Activated B cell treated with CpG ODN at 0.5 μM for 24 hours (primary cell): ENCODE measurements around the gene IL2RA. TPM values are rescaled to one million over a fixed set of nuclear protein-coding genes. Genes with fewer than 3 reads are reported as not detected.

Source experiments
- ATAC-seq: fragments of 200-7000 bp; cut with Tn5 transposase; one replicate; pipeline ENCODE4 v1.10.0; 2021; ENCODE audit warnings: low read depth, mild to moderate bottlenecking, moderate library complexity
- CTCF ChIA-PET: fragments of 350-600 bp; sonication (Branson Sonifier 250); formaldehyde crosslinking; loops from one replicate; lab custom pipeline; 2021; ENCODE audit warnings: antibody characterized with exemption; lab: Charles Lee
- POLR2A ChIA-PET: fragments of 350-600 bp; sonication (Branson Sonifier 250); formaldehyde crosslinking; loops from one replicate; lab custom pipeline; 2021; ENCODE audit warnings: antibody characterized with exemption; lab: Charles Lee
- DNase-seq: peaks from one replicate; pipeline ENCODE4 v3.0.0; 2022
- H3K27ac Mint-ChIP-seq: one replicate; pipeline ENCODE4 v1.8.0; 2020; ENCODE audit warnings: mixed read lengths
- H3K27me3 Mint-ChIP-seq: one replicate; pipeline ENCODE4 v1.8.0; 2021; ENCODE audit warnings: mixed read lengths
- H3K36me3 Mint-ChIP-seq: one replicate; pipeline ENCODE4 v1.8.0; 2021; ENCODE audit warnings: low read depth, mixed read lengths
- H3K4me1 Mint-ChIP-seq: one replicate; pipeline ENCODE4 v1.8.0; 2021; ENCODE audit warnings: mixed read lengths
- H3K4me3 Mint-ChIP-seq: one replicate; pipeline ENCODE4 v1.8.0; 2020; ENCODE audit warnings: mild to moderate bottlenecking, mixed read lengths
- H3K9me3 Mint-ChIP-seq: one replicate; pipeline ENCODE4 v1.8.0; 2020; ENCODE audit warnings: mixed read lengths
- CTCF ChIP-seq: fragments of 200-600 bp; IDR thresholded peaks from one replicate; pipeline ENCODE4 v1.8.0; 2022; ENCODE audit warnings: antibody characterized with exemption, mild to moderate bottlenecking
- intact Hi-C: fragments of 100-400 bp; cut with micrococcal nuclease; formaldehyde crosslinking; loops from one replicate; pipeline ENCODE4 v1.15.1; 2024
- total RNA-seq: library from RNA; stranded (reverse); gene quantifications from 2 replicates; pipeline ENCODE4 v1.2.3, GENCODE V29; 2022

Gene IL2RA
- total RNA-seq, 1 donor from 2014 or later = 160 TPM

GRCh38 chr10:6010569-6010968 lies 51.6 kb downstream of the IL2RA start:
- intact Hi-C loops = loop anchor here (5.0 kb wide), 1 partner anchor 63 kb away; no protein-coding TSS in a partner anchor
- no peak overlapping the region for H3K27ac Mint-ChIP-seq
- ChIA-PET CTCF (interaction anchor here (2.1 kb wide), 1 partner anchor 77 kb away, joined by 7 read pairs; no protein-coding TSS in a partner anchor), POLR2A (interaction anchor here (0.6 to 1.8 kb wide), 5 partner anchors 23 to 141 kb away, joined by 3 to 5 read pairs (median 3); partner anchors contain the start of gene IL15RA)
- peaks cover 43% of the 10 kb centered on the region for H3K36me3 Mint-ChIP-seq
- peaks cover 31% of the 10 kb centered on the region for H3K4me1 Mint-ChIP-seq
- DNase-seq = no peak
- H3K27me3 Mint-ChIP-seq = no peaks in the 10 kb centered on the region
- no peak overlapping the region for H3K4me3 Mint-ChIP-seq
- no peak for ATAC-seq
- no peak for TF ChIP-seq CTCF
- H3K9me3 Mint-ChIP-seq = peaks cover 10% of the 10 kb centered on the region

DNA sequence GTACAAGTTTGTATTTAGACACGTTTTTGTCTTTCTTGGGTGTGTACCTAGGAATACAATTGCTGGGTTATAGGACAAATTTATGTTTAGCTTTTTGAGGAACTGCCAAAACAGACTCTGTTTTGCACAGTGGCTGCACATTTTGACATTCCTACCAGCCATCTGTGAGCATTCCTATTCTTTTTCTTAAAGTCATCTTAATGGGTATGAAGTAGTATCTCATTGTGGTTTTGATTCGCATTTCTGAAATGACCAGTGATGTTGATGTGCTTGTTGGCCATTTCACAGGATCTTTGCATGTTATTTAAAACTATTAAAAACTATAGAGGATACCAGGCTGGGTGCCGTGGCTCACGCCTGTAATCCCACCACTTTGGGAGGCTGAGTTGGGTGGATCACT lies 52.2 kb downstream of the IL2RA start:
- TF ChIP-seq CTCF = no peak
- ChIA-PET POLR2A (interaction anchor here (1.0 to 1.8 kb wide), 3 partner anchors 22 to 90 kb away, joined by 3 to 5 read pairs (median 3); partner anchors contain the start of gene IL15RA), CTCF (interaction anchor here (2.1 kb wide), 1 partner anchor 77 kb away, joined by 7 read pairs; no protein-coding TSS in a partner anchor)
- ATAC-seq (no peak), DNase-seq (no peak)
- Mint-ChIP-seq H3K36me3 (peaks cover 38% of the 10 kb centered on the region), H3K4me3 (no peak overlapping the region), H3K27ac (no peak overlapping the region), H3K9me3 (peaks cover 10% of the 10 kb centered on the region), H3K4me1 (peaks cover 30% of the 10 kb centered on the region), H3K27me3 (no peaks in the 10 kb centered on the region)
- intact Hi-C loops = loop anchor here (5.0 kb wide), 1 partner anchor 63 kb away; no protein-coding TSS in a partner anchor

GRCh38 chr10:6009150-6009549 lies 53.0 kb downstream of the IL2RA start:
- Mint-ChIP-seq H3K4me1 (peaks cover 22% of the 10 kb centered on the region), H3K27ac (peak overlapping the region; percentile 54), H3K36me3 (peaks cover 31% of the 10 kb centered on the region), H3K9me3 (peaks cover 10% of the 10 kb centered on the region), H3K4me3 (no peak overlapping the region), H3K27me3 (no peaks in the 10 kb centered on the region)
- ATAC-seq (peak; percentile 56), DNase-seq (no peak)
- intact Hi-C loops = no loop called here
- TF ChIP-seq CTCF = no peak
- ChIA-PET POLR2A (no interaction called here), CTCF (no interaction called here)

GRCh38 chr10:6008497-6009142 lies 53.5 kb downstream of the IL2RA start:
- ATAC-seq = no peak
- Mint-ChIP-seq H3K4me3 (no peak overlapping the region), H3K36me3 (peaks cover 27% of the 10 kb centered on the region), H3K27ac (no peak overlapping the region), H3K4me1 (peaks cover 18% of the 10 kb centered on the region), H3K9me3 (peaks cover 10% of the 10 kb centered on the region), H3K27me3 (no peaks in the 10 kb centered on the region)
- ChIA-PET CTCF (no interaction called here), POLR2A (no interaction called here)
- TF ChIP-seq CTCF = no peak
- intact Hi-C loops = no loop called here
- DNase-seq = no peak

DNA sequence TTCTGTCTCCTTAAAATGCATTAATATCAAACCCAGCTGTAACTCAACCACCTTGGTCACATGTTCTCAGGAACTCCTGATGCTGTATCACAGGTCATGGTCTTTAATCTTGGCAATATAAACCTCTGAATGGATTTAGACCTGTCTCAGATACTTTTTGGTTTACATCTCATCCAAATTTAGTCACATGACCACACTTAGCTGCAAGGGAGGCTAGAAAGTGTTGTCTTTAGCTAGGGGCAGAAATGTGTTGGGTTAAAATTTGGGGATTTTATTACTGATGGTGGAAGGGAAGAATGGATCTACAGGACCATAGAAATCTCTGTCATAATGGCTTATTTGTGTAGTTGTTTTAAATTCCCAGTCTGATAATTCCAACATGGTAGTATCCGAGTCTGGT lies 55.2 kb downstream of the IL2RA start:
- no peak for TF ChIP-seq CTCF
- Mint-ChIP-seq H3K27me3 (no peaks in the 10 kb centered on the region), H3K36me3 (peaks cover 13% of the 10 kb centered on the region), H3K4me1 (peaks cover 15% of the 10 kb centered on the region), H3K27ac (no peak overlapping the region), H3K4me3 (no peak overlapping the region), H3K9me3 (peaks cover 10% of the 10 kb centered on the region)
- DNase-seq (no peak), ATAC-seq (no peak)
- ChIA-PET CTCF (no interaction called here), POLR2A (interaction anchor here (1.3 kb wide), 1 partner anchor 44 kb away, joined by 3 read pairs; no protein-coding TSS in a partner anchor)
- intact Hi-C loops = no loop called here
